GM21367 (cell line): ENCODE measurements around the gene SRRM3.
"Not testable (repeated sequence)": the region's sequence is repeated elsewhere in the genome, so short reads cannot be mapped to it uniquely, and the experiment has no call there.

ENCODE experiments used
- ATAC-seq: cut with Tn5 transposase; IDR thresholded peaks from one replicate; pipeline ENCODE4 v1.9.1; 2021; ENCODE audit not compliant: unreplicated experiment

Gene SRRM3

DNA sequence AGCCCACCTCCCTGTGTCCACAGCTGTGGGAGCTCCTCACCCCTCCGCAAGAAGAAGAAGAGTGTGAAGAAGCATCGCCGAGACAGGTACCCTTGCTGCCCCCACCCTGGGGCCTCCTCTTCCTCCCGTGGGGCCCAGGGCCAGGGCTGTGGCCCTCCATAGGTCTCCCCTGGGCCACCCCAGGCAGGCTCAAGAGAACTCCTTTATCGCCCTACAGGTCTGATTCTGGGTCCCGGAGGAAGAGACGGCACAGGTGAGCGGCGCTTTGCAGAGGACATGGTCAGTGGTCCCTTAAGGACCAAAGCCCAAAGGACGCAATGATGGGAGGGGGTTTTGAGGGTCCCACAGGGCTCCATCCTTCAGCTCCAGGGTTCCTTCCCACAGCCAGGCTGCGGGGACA is 59.6 kb downstream of the SRRM3 start:
- no peak for ATAC-seq

DNA sequence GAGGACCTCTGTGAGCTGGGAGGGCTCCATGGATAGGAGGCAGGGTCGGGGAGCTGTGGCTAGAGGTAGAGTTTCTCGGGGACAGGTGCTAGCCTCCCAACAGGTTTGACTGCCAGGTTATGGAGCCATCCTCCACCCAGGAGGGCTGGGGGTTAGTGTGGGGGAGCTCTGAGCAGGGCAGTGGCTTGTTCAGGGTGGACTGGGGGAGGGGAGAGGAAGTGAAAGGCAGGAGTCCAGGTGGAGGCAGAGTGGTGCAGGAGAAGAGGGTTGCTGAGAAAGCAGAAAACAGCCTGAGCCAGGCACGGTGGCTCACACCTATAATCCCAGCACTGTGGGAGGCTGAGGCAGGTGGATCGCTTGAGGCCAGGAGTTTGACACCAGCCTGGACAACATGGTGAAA is 60.2 kb downstream of the SRRM3 start:
- ATAC-seq, result no peak

GRCh38 chr7:76262683-76263402 is 61.1 kb downstream of the SRRM3 start:
- ATAC-seq, result no peak

DNA sequence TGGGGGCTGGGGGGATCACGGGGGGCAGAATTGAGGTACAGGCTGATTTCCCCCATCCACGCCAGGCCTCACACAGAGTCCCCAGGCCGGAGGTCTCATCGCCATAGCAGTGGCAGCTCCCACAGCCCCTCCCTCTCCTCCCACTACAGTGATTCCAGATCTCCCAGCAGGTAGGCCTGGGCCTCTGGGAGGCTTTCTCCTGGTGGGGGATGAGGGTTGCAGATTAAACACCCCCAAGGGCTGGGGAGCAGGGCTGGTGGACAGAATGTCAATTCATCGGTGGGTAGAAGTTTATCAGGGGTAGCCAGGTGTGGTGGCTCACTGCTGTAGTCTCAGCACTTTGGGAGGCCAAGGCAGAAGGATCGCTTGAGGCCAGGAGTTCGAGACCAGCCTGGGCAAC is 63.6 kb downstream of the SRRM3 start:
- no peak for ATAC-seq

GRCh38 chr7:76267107-76267893 is 65.6 kb downstream of the SRRM3 start:
- ATAC-seq, result no peak

- ATAC-seq, result no peak
Observed at GRCh38 chr7:76267894-76268183, 66.1 kb downstream of the SRRM3 start.

DNA sequence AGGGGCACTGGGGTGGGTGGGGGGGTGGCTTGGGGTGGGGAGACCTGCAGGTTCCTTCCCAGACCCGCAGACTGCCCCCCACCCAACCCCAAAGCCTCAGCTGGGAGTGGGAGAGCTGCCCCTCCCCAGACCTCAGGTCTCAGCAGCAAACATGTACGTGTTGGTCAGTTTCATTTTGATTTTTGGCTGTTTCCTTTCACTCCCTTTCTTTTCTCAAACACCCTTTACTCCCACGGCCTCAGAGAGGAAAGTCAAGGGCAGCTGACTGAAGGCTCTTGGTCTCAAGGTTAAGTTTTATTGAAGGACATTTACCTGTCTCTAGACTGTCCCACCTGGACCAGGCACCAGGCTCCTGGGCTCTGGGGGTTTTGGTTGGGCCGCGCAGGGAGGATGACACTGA is 66.7 kb downstream of the SRRM3 start:
- ATAC-seq, result no peak

GRCh38 chr7:76269895-76270294 is 68.2 kb downstream of the SRRM3 start:
- no peak for ATAC-seq

GRCh38 chr7:76271384-76271783 is 69.7 kb downstream of the SRRM3 start:
- not testable (repeated sequence) for ATAC-seq

DNA sequence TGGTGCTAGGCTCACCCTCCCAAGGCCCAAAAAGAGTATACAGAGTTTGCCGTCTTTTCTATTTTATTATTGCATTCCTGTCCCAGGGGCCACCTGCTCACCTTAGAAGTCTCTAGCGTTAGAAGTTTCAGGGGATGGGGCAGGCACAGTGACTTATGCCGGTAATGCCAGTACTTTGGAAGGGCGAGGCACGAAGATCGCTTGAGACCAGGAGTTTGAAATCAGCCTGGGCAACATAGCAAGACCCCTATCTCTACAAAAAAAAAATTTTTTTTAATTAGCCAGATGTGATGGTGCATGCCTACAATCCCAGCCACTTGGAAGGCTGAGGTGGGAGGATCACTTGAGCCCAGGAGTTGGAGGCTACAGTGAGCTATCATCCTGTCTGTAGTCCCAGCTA is 70.4 kb downstream of the SRRM3 start:
- no peak for ATAC-seq

DNA sequence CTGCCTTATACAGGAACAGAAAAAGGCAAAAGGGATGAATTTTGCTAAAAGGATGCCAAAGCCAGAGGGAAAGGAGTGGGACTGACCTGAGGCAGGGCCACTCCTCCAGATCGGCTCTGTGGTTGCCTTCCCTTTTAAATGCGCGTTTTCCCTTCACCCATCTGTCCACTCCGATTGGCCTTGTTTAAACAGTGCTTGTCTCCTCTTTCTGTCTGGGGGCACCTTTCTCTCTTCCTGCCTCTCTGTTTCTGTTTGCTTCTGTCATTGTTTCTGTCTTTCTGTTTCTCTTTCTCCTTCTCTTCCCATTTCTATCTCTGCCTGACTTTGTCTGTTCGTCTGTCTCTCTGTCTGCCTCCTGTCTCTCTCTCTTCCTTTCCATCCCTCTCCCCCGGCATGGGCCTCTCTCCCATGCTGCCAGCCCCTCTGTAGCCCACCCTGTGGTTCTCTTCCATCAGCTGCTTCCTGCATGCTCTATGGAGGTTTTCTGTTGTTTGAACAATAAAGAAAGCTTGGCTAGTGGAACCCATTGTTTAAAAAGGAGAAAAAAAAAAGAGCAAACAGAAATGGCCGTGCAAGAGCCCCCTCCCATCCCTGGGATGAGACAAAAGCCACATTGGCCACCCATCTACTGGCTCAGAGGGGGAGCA is 71.3 kb downstream of the SRRM3 start:
- ATAC-seq, result no peak

DNA sequence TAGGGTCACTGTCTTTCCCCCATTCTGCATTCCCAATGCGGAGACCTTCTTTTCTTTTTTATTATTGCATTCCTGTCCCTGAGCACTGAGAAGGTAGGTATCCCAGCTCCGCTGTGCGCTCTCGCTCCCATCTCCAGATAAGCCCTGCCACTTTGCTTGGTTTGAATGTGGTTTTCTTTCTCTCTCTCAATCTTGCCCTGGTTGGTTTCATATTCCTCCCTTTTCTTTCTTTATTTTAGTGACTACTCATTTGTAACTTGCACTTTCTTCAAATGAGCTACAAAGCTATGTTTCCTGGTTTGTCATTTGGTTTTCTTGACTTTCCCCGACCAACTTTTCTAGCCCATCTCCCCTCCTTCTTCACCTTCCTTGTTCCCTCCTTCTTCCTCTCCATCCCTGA is 71.8 kb downstream of the SRRM3 start:
- ATAC-seq, result no peak

- ATAC-seq, result no peak
Observed at GRCh38 chr7:76278540-76278939, 76.8 kb downstream of the SRRM3 start.

GRCh38 chr7:76280408-76280807 is 78.7 kb downstream of the SRRM3 start:
- no peak for ATAC-seq

GRCh38 chr7:76281006-76281705 is 79.5 kb downstream of the SRRM3 start:
- no peak for ATAC-seq

- ATAC-seq, result no peak
Observed at GRCh38 chr7:76281706-76282343, 80.1 kb downstream of the SRRM3 start.

- ATAC-seq, result no peak
Observed at GRCh38 chr7:76282344-76283253, 80.9 kb downstream of the SRRM3 start.

DNA sequence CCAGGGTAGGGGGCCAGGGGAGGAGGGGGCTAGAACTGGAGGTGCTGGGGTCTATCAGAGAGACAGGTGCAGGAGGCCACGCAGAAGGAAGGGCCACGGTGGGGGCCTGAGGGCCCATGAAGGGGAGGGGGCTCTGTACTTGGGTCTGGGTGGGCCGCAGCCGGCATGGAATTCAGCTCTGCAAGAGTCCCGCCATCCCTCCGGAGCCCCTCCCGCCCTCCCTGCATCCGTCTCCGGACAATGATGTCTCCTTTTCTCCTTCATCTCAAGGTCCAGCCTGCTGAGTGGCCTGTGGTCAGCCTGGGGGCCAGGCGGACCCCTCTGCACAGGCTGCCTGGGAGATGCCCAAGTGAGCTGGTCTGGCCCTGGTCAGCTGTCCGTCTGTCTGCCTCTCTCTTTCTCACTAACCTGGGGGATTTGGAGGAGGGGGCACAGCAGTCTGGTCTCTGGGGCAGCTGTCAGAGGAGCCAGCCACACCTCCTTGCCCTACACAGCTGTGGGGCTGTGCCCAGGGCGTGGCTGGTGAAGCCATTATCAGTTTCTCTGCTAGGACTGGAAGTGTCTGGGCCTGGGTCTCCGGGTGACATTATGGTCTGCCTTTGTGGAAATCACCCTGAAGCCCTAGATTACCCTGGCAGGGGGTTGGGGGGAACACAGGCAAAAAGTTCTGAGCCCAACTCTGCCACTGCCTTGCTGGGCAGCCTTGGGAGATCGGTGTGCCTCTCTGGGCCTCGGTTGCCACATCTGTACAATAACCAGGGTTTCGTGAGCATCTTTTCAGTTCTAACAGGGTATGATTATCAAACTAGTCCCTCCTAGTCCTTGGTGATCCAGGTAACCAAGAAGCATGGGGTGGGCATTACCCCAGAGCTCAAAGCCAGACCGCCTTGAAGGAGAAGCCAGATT is 81.8 kb downstream of the SRRM3 start:
- no peak for ATAC-seq
